LNCAP (cell line): ENCODE measurements around the gene LSR.

ENCODE experiments used
- CTCF ChIP-seq: fragments of 450-650 bp; IDR thresholded peaks from 2 replicates; pipeline ENCODE4 v1.5.1; 2017; ENCODE audit warnings: mild to moderate bottlenecking

Gene LSR

GRCh38 chr19:35311901-35312665 lies 63.3 kb downstream of the LSR start:
- no peak for TF ChIP-seq CTCF

- no peak for TF ChIP-seq CTCF
These were observed 64.8 kb downstream of the LSR start for GRCh38 chr19:35313587-35313986.

- no peak for TF ChIP-seq CTCF
These were observed 65.2 kb downstream of the LSR start for GRCh38 chr19:35314031-35314430.

- no peak for TF ChIP-seq CTCF
These were observed 66.2 kb downstream of the LSR start for GRCh38 chr19:35314858-35315470.

- no peak for TF ChIP-seq CTCF
These were observed 67.1 kb downstream of the LSR start for GRCh38 chr19:35315883-35316282.

- TF ChIP-seq CTCF, result no peak
These were observed 67.8 kb downstream of the LSR start for GRCh38 chr19:35316560-35316959.
